Gastroesophageal sphincter (tissue), 3 donors: ENCODE data around the gene IFFO2.

Experiments
- CTCF ChIP-seq, 4 experiments: fragments of 200-600 bp in 2 of 4; fragments of 450-650 bp in 2 of 4; sonication (generic) in 1 of 4; IDR thresholded peaks; one replicate each; pipeline ENCODE4 v1.5.1; 2017 to 2019; ENCODE audit warnings: antibody characterized with exemption in 4 of 4, mild to moderate bottlenecking in 2 of 4, moderate library complexity in 2 of 4
- POLR2A ChIP-seq, 2 donors: fragments of 450-650 bp; IDR thresholded peaks; one replicate each; pipeline ENCODE4 v1.6.1; 2017; ENCODE audit warnings: antibody characterized with exemption in 2 of 2, mild to moderate bottlenecking in 2 of 2, moderate library complexity in 1 of 2

GRCh38 chr1:18915341-18915740, 41.1 kb downstream of the IFFO2 start:
- no peak for TF ChIP-seq POLR2A (IDR thresholded peaks at IDR 0.05)
- no peak for TF ChIP-seq CTCF (IDR thresholded peaks at IDR 0.05)
